Esophagus muscularis mucosa (tissue), 3 donors: ENCODE results near the gene KRTAP10-4.

Experiments used
- POLR2A ChIP-seq: fragments of 450-650 bp; IDR thresholded peaks from one replicate; pipeline ENCODE4 v1.6.1; 2017; ENCODE audit warnings: antibody characterized with exemption, moderate library complexity, mild to moderate bottlenecking, low read depth
- TF ChIP-seq, protein P1 (sequence below), 3 experiments: fragments of 200-600 bp in 2 of 3; fragments of 450-650 bp in 1 of 3; sonication (generic) in 2 of 3; IDR thresholded peaks; one replicate each; pipeline ENCODE4 v1.5.1; 2017 to 2019; ENCODE audit warnings: antibody characterized with exemption in 3 of 3, mild to moderate bottlenecking in 2 of 3, moderate library complexity in 1 of 3

DNA sequence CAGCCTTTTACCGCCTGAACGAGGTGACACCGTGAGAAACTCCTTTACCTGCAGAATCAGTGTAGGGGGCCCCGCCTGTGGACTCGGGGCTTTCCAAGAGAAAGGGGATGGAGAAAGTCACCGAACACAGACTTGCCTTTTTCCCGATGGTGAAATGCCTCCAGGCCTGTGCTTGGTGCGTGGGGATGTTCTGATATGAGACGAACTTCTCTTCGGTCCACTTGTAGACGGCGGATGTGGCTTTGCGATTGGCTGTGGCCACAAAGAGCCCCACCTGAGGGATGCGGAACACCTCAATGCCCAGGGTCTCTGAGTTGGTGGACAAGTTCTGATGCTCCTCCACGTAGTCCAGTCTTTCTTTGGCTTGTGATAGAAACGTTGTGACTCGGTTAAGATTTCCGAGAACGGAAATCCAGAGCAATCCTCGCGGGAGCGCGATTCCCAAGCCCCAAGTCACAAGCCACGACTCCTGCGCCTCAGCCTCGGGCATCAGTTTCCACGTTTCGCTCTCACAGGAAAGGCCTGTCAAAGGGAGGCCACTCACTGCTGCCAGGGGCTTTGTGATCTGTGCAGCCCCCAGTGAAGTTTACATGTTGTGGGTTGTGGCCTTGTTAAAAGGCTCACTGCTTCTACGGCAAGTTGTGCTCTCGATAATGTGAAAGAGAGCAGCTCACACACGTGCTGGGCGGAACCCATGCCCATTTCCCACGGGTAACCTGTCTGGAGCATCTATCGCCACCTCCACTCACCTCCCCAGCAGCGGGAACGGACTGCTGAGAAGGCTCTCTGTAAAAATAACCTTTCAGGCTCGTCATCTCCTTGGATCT, 46.2 kb upstream of the KRTAP10-4 start:
- TF ChIP-seq, protein P1, sequence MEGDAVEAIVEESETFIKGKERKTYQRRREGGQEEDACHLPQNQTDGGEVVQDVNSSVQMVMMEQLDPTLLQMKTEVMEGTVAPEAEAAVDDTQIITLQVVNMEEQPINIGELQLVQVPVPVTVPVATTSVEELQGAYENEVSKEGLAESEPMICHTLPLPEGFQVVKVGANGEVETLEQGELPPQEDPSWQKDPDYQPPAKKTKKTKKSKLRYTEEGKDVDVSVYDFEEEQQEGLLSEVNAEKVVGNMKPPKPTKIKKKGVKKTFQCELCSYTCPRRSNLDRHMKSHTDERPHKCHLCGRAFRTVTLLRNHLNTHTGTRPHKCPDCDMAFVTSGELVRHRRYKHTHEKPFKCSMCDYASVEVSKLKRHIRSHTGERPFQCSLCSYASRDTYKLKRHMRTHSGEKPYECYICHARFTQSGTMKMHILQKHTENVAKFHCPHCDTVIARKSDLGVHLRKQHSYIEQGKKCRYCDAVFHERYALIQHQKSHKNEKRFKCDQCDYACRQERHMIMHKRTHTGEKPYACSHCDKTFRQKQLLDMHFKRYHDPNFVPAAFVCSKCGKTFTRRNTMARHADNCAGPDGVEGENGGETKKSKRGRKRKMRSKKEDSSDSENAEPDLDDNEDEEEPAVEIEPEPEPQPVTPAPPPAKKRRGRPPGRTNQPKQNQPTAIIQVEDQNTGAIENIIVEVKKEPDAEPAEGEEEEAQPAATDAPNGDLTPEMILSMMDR (IDR thresholded peaks at IDR 0.05): no peak
- TF ChIP-seq POLR2A: no peak
